K562 (cell line): ENCODE measurements around the gene FOXN3. TPM values are rescaled to one million over a fixed set of nuclear protein-coding genes. Genes with fewer than 3 reads are reported as not detected.

Source experiments
- ARHGAP35 ChIP-seq: fragments of 450-650 bp; IDR thresholded peaks from 2 replicates; pipeline ENCODE4 v1.6.1; 2018; ENCODE audit not compliant: partially characterized antibody
- BHLHE40 ChIP-seq: IDR thresholded peaks from 2 replicates; pipeline ENCODE4 v1.6.1; 2011; ENCODE audit warnings: low read length, improper control_type of control experiment
- C11orf30 ChIP-seq: fragments of 450-650 bp; IDR thresholded peaks from 2 replicates; pipeline ENCODE4 v1.6.1; 2016; ENCODE audit warnings: low read depth, mild to moderate bottlenecking
- COPS2 ChIP-seq: fragments of 450-650 bp; conservative IDR thresholded peaks from 2 replicates; pipeline ENCODE4 v1.6.1; 2016; ENCODE audit warnings: mild to moderate bottlenecking, moderate library complexity
- DNMT1 ChIP-seq: fragments of 450-650 bp; IDR thresholded peaks from 2 replicates; pipeline ENCODE4 v1.6.1; 2016; ENCODE audit warnings: antibody characterized with exemption, mild to moderate bottlenecking
- FOXA3 ChIP-seq, 2 experiments: fragments of 450-650 bp in 1 of 2; sonication (generic) in 1 of 2; formaldehyde crosslinking; IDR thresholded peaks in 1 of 2; conservative IDR thresholded peaks in 1 of 2; 2 replicates each; pipeline versions ENCODE4 v1.4.0 to v1.8.0; 2020 to 2022; ENCODE audit warnings: mild to moderate bottlenecking in 2 of 2, missing genetic modification reagents in 1 of 2
- JUN ChIP-seq, 2 experiments: sonication (generic) in 1 of 2; formaldehyde crosslinking in 1 of 2; IDR thresholded peaks; 2 replicates each; pipeline versions ENCODE4 v1.6.1 to v1.8.0; 2012 to 2022; ENCODE audit warnings: borderline replicate concordance in 2 of 2, mild to moderate bottlenecking in 2 of 2, improper control_type of control experiment in 1 of 2, low read depth in 1 of 2, low read length in 1 of 2, missing genetic modification reagents in 1 of 2
- RBM25 ChIP-seq: fragments of 200-400 bp; formaldehyde crosslinking; IDR thresholded peaks from 2 replicates; pipeline ENCODE4 v1.6.1; 2018; ENCODE audit warnings: low read length, low read depth, moderate library complexity; ENCODE audit not compliant: severe bottlenecking
- RHOXF2B ChIP-seq: fragments of 250-450 bp; sonication (Bioruptor Pico); conservative IDR thresholded peaks from 2 replicates; pipeline ENCODE4 v1.5.1; 2021
- ZNF239 ChIP-seq: fragments of 250-450 bp; sonication (Bioruptor Pico); IDR thresholded peaks from 2 replicates; pipeline ENCODE4 v1.4.0; 2020; ENCODE audit warnings: mild to moderate bottlenecking
- ZNF780A ChIP-seq: fragments of 250-450 bp; sonication (Bioruptor Pico); IDR thresholded peaks from 2 replicates; pipeline ENCODE4 v1.5.0; 2021; ENCODE audit warnings: mild to moderate bottlenecking
- polyA plus RNA-seq, 8 experiments: library from polyadenylated mRNA; depleted of rRNA in 4 of 8; stranded (reverse) in 5 of 8; unstranded in 3 of 8; fragments of >200 nt; fragmentation: Nextera tagmentation in 2 of 8; fragmentation: Illumina TruSeq in 1 of 8; extraction: Ambion mirVana in 2 of 8; extraction: Trizol in 1 of 8; gene quantifications; 2 replicates each; pipeline versions ENCODE4 v1.2.1 to v1.2.3, GENCODE V29; 2011 to 2014; ENCODE audit warnings: inconsistent platforms in 1 of 8, missing spikeins in 1 of 8
- total RNA-seq, 7 experiments: library from RNA; depleted of rRNA in 6 of 7; stranded (reverse); fragments of >200 nt in 6 of 7; fragmentation: Illumina TruSeq in 2 of 7; extraction: Trizol in 2 of 7; gene quantifications; 2 replicates each; pipeline versions ENCODE4 v1.2.1 to v1.2.3, GENCODE V29; 2011 to 2021; ENCODE audit warnings: low replicate concordance in 1 of 7
- TF ChIP-seq, protein P1 (sequence below), 3 experiments: fragments of 200-800 bp in 1 of 3; fragments of 250-450 bp in 1 of 3; fragments of 450-650 bp in 1 of 3; sonication (Bioruptor Pico) in 1 of 3; sonication (Bioruptor generic) in 1 of 3; formaldehyde crosslinking in 1 of 3; IDR thresholded peaks; 2 replicates each; pipeline versions ENCODE4 v1.6.1 to v1.8.0; 2016 to 2022; ENCODE audit warnings: mild to moderate bottlenecking in 2 of 3, missing genetic modification characterization in 2 of 3, missing compliant biosample characterization in 1 of 3, moderate library complexity in 1 of 3
- TF ChIP-seq, protein P2 (sequence below), 2 experiments: fragments of 450-650 bp in 1 of 2; sonication (generic) in 1 of 2; formaldehyde crosslinking in 1 of 2; IDR thresholded peaks in 1 of 2; conservative IDR thresholded peaks in 1 of 2; 2 replicates each; pipeline versions ENCODE4 v1.6.1 to v1.8.1; 2016 to 2023; ENCODE audit warnings: mild to moderate bottlenecking in 2 of 2, moderate library complexity in 2 of 2, inconsistent platforms in 1 of 2, missing genetic modification reagents in 1 of 2

FOXN3 gene
- total and polyA plus RNA-seq, 9 of the 15 experiments (the other 6 are each of a cell fraction or from before 2014, with no cell fraction given): 0.07 to 1.3 (median 0.40) TPM

- no peak for TF ChIP-seq FOXA3 (CRISPR knock-in tag; conservative IDR thresholded peaks at IDR 0.05 in 1 of 2, IDR thresholded peaks at IDR 0.05 in 1 of 2)
- peak; percentile 13; the same call in 1 of the 2 replicates for TF ChIP-seq JUN (IDR thresholded peaks at IDR 0.05; ENCODE audit: borderline replicate concordance, low read depth, low read length)
- TF ChIP-seq JUN (CRISPR knock-in tag; IDR thresholded peaks at IDR 0.05; ENCODE audit: borderline replicate concordance): no peak
- TF ChIP-seq BHLHE40: peak; percentile 30; the same call in 1 of the 2 replicates
- TF ChIP-seq DNMT1: no peak
- no peak for TF ChIP-seq RHOXF2B
- TF ChIP-seq, protein P1, sequence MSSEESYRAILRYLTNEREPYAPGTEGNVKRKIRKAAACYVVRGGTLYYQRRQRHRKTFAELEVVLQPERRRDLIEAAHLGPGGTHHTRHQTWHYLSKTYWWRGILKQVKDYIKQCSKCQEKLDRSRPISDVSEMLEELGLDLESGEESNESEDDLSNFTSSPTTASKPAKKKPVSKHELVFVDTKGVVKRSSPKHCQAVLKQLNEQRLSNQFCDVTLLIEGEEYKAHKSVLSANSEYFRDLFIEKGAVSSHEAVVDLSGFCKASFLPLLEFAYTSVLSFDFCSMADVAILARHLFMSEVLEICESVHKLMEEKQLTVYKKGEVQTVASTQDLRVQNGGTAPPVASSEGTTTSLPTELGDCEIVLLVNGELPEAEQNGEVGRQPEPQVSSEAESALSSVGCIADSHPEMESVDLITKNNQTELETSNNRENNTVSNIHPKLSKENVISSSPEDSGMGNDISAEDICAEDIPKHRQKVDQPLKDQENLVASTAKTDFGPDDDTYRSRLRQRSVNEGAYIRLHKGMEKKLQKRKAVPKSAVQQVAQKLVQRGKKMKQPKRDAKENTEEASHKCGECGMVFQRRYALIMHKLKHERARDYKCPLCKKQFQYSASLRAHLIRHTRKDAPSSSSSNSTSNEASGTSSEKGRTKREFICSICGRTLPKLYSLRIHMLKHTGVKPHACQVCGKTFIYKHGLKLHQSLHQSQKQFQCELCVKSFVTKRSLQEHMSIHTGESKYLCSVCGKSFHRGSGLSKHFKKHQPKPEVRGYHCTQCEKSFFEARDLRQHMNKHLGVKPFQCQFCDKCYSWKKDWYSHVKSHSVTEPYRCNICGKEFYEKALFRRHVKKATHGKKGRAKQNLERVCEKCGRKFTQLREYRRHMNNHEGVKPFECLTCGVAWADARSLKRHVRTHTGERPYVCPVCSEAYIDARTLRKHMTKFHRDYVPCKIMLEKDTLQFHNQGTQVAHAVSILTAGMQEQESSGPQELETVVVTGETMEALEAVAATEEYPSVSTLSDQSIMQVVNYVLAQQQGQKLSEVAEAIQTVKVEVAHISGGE (CRISPR knock-in tag; IDR thresholded peaks at IDR 0.05): no peak
- TF ChIP-seq RBM25: no peak
- TF ChIP-seq ZNF780A: no peak
- no peak for TF ChIP-seq ARHGAP35
- TF ChIP-seq, protein P2, sequence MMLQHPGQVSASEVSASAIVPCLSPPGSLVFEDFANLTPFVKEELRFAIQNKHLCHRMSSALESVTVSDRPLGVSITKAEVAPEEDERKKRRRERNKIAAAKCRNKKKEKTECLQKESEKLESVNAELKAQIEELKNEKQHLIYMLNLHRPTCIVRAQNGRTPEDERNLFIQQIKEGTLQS (IDR thresholded peaks at IDR 0.05): peak; percentile 36; the same call in 1 of the 2 replicates
- TF ChIP-seq, protein P2 (CRISPR knock-in tag; conservative IDR thresholded peaks at IDR 0.05): no peak
- TF ChIP-seq COPS2: no peak
- no peak for TF ChIP-seq C11orf30
- no peak for TF ChIP-seq ZNF239 (CRISPR knock-in tag)
Measured at GRCh38 chr14:89425931-89426330, 8.9 kb upstream of the FOXN3 start (continued).
